GM21515 (cell line): ENCODE results near the gene LTBP1.

Experiments
- ATAC-seq: cut with Tn5 transposase; IDR thresholded peaks from one replicate; pipeline ENCODE4 v1.9.1; 2021; ENCODE audit not compliant: unreplicated experiment

Gene LTBP1

GRCh38 chr2:33289961-33290360 is 343.2 kb downstream of the LTBP1 start:
- ATAC-seq: no peak

- ATAC-seq: no peak
Measured at GRCh38 chr2:33291278-33292013, 344.7 kb downstream of the LTBP1 start.

- ATAC-seq: no peak
Measured at GRCh38 chr2:33292063-33292462, 345.3 kb downstream of the LTBP1 start.

- ATAC-seq: no peak
Measured at GRCh38 chr2:33292981-33293595, 346.3 kb downstream of the LTBP1 start.

- no peak for ATAC-seq
Measured at GRCh38 chr2:33298233-33298632, 351.5 kb downstream of the LTBP1 start.

GRCh38 chr2:33301355-33301754 is 354.6 kb downstream of the LTBP1 start:
- ATAC-seq: no peak

GRCh38 chr2:33302348-33302747 is 355.6 kb downstream of the LTBP1 start:
- no peak for ATAC-seq

- no peak for ATAC-seq
Measured at GRCh38 chr2:33304032-33304864, 357.5 kb downstream of the LTBP1 start.

GRCh38 chr2:33307659-33308270 is 361.0 kb downstream of the LTBP1 start:
- ATAC-seq: no peak

- no peak for ATAC-seq
Measured at GRCh38 chr2:33312355-33312754, 365.6 kb downstream of the LTBP1 start.

- no peak for ATAC-seq
Measured at GRCh38 chr2:33313039-33313438, 366.3 kb downstream of the LTBP1 start.

GRCh38 chr2:33314541-33314940 is 367.8 kb downstream of the LTBP1 start:
- ATAC-seq: no peak

- ATAC-seq: no peak
Measured at GRCh38 chr2:33316328-33316727, 369.6 kb downstream of the LTBP1 start.

- no peak for ATAC-seq
Measured at GRCh38 chr2:33317369-33318007, 370.7 kb downstream of the LTBP1 start.

GRCh38 chr2:33318456-33318855 is 371.7 kb downstream of the LTBP1 start:
- ATAC-seq: no peak

- no peak for ATAC-seq
Measured at GRCh38 chr2:33320573-33320972, 373.8 kb downstream of the LTBP1 start.

- ATAC-seq: no peak
Measured at GRCh38 chr2:33321236-33321771, 374.6 kb downstream of the LTBP1 start.

- ATAC-seq: no peak
Measured at GRCh38 chr2:33321876-33322483, 375.2 kb downstream of the LTBP1 start.

- no peak for ATAC-seq
Measured at GRCh38 chr2:33322612-33323011, 375.9 kb downstream of the LTBP1 start.

- ATAC-seq: no peak
Measured at GRCh38 chr2:33323957-33324356, 377.2 kb downstream of the LTBP1 start.
